IPS-18c (cell line): ENCODE measurements around the gene ZNRF4.
"Not testable (repeated sequence)": the region's sequence is repeated elsewhere in the genome, so short reads cannot be mapped to it uniquely, and the experiment has no call there.

Source experiments
- H3K4me3 ChIP-seq: 2 replicates; pipeline ENCODE4 v1.7.0; 2013; ENCODE audit warnings: low read depth, mild to moderate bottlenecking, low read length, moderate library complexity; ENCODE audit not compliant: insufficient read depth
- H3K9me3 ChIP-seq: one replicate; pipeline ENCODE4 v1.6.1; 2013; ENCODE audit warnings: mild to moderate bottlenecking, low read length, moderate library complexity; ENCODE audit not compliant: control insufficient read depth, insufficient read depth

The ZNRF4 gene

GRCh38 chr19:5484398-5485285 is 29.4 kb downstream of the ZNRF4 start:
- H3K9me3 ChIP-seq = peaks cover 14% of the 10 kb centered on the region
- no peak overlapping the region for H3K4me3 ChIP-seq

DNA sequence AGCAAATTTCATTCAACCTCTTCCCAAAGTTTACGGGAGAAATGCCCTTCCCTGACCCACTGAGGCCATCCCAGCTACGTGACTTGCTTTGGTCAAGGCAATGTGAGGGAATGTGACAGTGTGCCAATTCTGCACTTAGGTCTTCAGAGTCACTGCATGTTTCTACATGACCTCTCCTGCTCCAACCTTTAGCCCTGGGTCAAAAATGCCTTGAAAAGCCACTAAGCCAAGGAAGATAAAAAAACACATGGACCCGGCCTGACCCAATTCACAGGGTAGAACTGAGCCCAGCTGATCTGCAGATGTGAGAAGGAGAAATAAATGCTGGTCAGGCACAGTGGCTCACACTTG is 30.0 kb downstream of the ZNRF4 start:
- no peak overlapping the region for H3K4me3 ChIP-seq

GRCh38 chr19:5485658-5486057 is 30.4 kb downstream of the ZNRF4 start:
- H3K9me3 ChIP-seq = peaks cover 14% of the 10 kb centered on the region

More for the DNA sequence above, 30.0 kb downstream of the ZNRF4 start:
- H3K9me3 ChIP-seq = peaks cover 14% of the 10 kb centered on the region

DNA sequence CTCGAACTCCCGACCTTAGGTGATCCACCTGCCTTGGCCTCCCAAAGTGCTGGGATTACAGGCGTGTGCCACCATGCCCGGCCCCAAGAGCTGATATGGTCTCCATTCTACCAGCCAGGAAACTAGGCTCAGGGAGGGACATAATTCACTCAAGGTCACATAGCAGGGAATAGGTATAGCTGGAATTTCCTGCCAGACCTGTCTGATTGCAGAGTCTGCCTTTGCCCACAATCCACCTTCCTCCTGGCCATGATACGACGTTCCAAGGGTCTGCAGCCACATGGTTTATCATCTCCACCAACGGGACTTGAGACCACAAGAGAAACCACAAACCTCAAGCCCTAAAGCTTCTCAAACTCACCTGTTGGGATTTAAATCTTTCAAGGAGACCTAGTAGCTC is 32.0 kb downstream of the ZNRF4 start:
- Histone ChIP-seq H3K9me3 (peaks cover 3% of the 10 kb centered on the region), H3K4me3 (no peak overlapping the region)

More at GRCh38 chr19:5485658-5486057, 30.4 kb downstream of the ZNRF4 start:
- H3K4me3 ChIP-seq = not testable (repeated sequence)

- H3K9me3 ChIP-seq = peaks cover 2% of the 10 kb centered on the region
- H3K4me3 ChIP-seq = no peak overlapping the region
These were observed 34.3 kb downstream of the ZNRF4 start for GRCh38 chr19:5489551-5489950.

DNA sequence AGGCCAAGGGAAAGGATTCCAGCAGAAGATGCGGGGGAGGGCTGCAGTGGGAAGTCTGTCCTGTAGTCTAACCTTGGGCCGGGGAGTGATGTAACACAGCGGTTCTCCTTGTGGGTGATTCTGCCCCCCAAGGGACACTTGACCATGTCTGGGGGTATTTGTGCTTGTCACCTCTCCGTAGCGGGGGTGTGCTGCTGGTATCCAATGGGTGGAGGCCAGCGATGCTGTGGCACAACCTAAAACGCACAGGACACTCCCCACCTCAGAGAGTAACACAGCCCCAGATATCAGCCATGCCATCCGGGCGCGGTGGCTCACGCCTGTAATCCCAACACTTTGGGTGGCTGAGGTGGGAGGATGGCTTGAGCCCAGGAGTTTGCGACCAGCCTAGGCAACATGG is 36.3 kb downstream of the ZNRF4 start:
- Histone ChIP-seq H3K4me3 (no peak overlapping the region), H3K9me3 (no peaks in the 10 kb centered on the region)

- Histone ChIP-seq H3K4me3 (no peak overlapping the region), H3K9me3 (no peaks in the 10 kb centered on the region)
These were observed 37.0 kb downstream of the ZNRF4 start for GRCh38 chr19:5492281-5492634.

DNA sequence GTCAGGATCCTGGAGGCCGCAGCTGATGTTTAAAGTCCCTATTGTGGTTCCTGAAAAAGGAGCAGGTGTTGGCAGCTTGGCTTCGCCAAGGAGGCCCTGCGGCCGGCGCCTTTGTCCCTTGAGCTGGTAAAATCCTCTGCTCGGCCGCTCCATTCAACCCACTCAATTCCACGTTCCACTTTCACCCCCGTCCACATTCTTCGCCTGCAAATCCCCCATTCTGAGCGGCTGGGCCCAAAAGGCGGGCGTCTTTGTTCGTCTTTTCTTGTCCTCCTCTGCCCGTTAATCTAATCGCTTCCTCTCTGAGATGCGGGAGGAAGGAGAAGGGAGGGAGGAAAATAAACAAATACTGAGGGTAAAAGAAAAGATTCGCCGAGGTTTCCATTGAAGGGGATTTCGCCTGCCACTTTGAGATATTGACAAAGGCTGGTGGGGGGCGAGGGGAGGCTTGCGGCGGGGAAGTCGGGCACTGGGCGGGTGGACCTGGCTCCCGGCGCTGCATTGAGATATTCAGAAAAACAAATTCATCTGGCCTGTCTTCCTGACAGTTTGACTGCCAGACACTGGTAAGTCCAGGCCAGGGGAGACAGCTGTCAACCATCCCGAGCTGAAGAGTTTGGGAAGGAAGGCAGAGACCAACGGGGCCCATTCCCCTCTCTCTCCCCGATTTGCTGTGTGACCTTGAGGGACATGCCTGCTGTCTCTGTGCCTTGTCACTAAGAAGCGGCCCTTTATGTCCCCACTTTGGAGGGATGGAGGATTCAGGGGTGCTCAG is 37.6 kb downstream of the ZNRF4 start:
- no peak overlapping the region for H3K4me3 ChIP-seq
- no peaks in the 10 kb centered on the region for H3K9me3 ChIP-seq

GRCh38 chr19:5494773-5495172 is 39.6 kb downstream of the ZNRF4 start:
- Histone ChIP-seq H3K9me3 (no peaks in the 10 kb centered on the region), H3K4me3 (no peak overlapping the region)

GRCh38 chr19:5495792-5496191 is 40.6 kb downstream of the ZNRF4 start:
- no peak overlapping the region for H3K4me3 ChIP-seq
- H3K9me3 ChIP-seq = no peaks in the 10 kb centered on the region

- H3K9me3 ChIP-seq = no peaks in the 10 kb centered on the region
- H3K4me3 ChIP-seq = no peak overlapping the region
These were observed 42.1 kb downstream of the ZNRF4 start for GRCh38 chr19:5497297-5497696.

DNA sequence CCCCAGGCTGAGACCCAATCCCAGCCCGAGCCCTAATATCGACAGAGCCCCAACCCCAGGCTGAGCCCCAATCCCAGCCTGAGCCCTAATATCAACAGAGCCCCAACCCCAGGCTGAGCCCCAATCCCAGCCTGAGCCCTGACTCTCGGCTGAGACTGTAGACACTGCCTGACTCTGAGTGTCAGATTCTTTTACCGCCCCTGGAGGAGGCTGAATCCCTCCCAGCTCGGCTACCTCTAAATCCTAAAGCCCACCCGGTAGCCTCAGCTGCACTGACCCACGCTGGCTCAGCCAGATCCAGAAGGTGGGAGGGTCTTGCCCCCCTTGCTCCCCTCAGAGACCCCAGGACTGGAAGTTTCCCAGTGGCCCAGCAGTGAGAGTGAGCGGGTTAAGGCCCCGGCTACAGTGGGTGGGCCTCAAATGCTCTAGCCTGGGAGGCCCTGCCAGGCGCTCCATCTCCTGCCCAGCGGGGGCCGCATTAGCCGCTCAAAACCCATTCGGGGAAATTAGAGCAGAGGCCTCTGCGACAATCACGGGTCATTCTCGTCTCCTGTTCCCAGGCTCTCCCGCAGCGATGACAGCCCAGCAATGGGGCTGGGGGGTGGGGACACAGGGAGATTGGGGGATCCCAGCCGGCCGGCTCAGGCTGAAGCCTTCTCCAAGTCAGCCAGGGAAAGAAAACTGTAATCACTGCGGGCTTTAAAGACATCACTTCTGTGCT is 43.8 kb downstream of the ZNRF4 start:
- H3K9me3 ChIP-seq = peaks cover 4% of the 10 kb centered on the region

DNA sequence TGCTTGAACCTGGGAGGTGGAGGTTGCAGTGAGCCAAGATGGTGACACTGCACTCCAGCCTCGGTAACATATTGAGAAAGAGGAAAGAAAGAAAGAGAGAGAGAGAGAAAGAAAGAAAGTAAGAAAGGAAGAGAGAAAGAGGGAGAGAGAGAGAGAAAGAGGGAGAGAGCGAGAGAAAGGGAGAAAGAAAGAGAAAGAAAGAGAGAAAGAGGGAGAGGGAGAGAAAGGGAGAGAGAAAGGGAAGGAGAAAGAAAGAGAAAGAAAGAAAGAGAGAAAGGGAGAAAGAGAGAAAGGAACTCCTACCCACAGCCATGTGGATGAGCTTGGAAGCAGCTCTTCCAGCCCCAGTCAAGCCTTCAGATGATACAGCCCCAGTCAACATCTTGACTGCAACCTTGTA is 46.7 kb downstream of the ZNRF4 start:
- Histone ChIP-seq H3K9me3 (peaks cover 4% of the 10 kb centered on the region), H3K4me3 (no peak overlapping the region)

More for the DNA sequence above, 43.8 kb downstream of the ZNRF4 start:
- no peak overlapping the region for H3K4me3 ChIP-seq

DNA sequence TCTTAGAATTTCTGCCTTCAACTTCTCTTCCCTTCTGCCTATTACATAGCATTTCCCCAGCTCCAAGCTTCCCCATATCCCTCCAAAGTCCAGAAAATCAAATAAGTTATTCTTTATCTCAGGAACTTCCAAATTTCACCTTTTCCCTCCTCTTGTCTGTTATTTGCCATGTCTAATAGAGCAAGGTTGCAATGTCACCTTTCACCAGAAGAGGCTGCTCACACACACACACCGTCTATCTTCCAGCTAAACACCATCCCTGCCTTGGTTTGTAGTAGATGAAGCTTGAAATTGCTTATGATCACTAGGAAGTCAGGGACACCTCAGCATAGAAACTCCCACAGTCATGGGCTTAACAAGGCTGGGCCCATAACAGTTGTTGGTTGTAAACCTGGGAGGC is 48.4 kb downstream of the ZNRF4 start:
- H3K4me3 ChIP-seq = no peak overlapping the region

DNA sequence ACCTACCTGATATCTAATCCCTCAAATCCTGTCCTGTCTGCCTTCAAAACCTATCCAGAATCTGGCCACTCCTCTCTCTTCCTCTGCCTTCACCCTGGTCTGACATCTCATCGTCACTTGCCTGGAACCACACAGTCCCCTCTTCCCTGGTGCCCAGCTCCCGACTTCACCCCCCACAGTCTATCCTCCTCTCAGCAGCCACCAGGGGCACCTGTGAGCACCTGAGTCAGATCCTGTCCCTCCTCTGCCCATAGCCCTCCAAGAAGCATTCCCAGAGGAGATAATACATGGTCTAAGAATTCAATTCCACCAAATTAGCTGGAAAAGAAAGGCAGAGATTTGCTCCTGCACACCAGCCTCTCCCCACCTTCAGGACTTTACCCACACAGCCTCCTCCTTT is 48.9 kb downstream of the ZNRF4 start:
- no peak overlapping the region; the same call in 1 of the 2 replicates for H3K4me3 ChIP-seq

More for the DNA sequence above, 48.4 kb downstream of the ZNRF4 start:
- H3K9me3 ChIP-seq = peaks cover 4% of the 10 kb centered on the region

More for the DNA sequence above, 48.9 kb downstream of the ZNRF4 start:
- peaks cover 4% of the 10 kb centered on the region for H3K9me3 ChIP-seq
